HepG2 (cell line): ENCODE data around the gene GSC2. TPM values are rescaled to one million over a fixed set of nuclear protein-coding genes. Genes with fewer than 3 reads are reported as not detected.
A peak's percentile ranks its signal among the peaks of the same experiment; 100 is the strongest.

ENCODE experiments used
- ATAC-seq: fragments of 200-7000 bp; cut with Tn5 transposase; 3 replicates; pipeline ENCODE4 v1.9.1; 2020; ENCODE audit warnings: mild to moderate bottlenecking, moderate library complexity
- BruUV-seq: library from RNA; stranded (reverse); fragments of 400-500 nt; replicated peaks from 2 replicates; lab custom pipeline; 2021; lab: Mats Ljungman, UMichigan
- CTCF ChIA-PET: fragments of 300-600 bp; formaldehyde crosslinking; extraction: SDS; loops from one replicate; lab custom pipeline; 2021; ENCODE audit warnings: low total read pairs, inconsistent platforms, low intra/inter-chr PET ratio; lab: Yijun Ruan, JAX
- POLR2A ChIA-PET: fragments of 350-600 bp; sonication (Branson Sonifier 250); formaldehyde crosslinking; loops from one replicate; lab custom pipeline; 2020; ENCODE audit warnings: antibody characterized with exemption, inconsistent platforms; lab: Yijun Ruan, JAX
- DNase-seq: peaks from one replicate; pipeline ENCODE4 v3.0.0-alpha.2; 2015; ENCODE audit warnings: low spot score
- FAIRE-seq: peaks from 3 replicates; lab custom pipeline; 2011; peaks lifted over from hg19 to GRCh38; lab: Jason Lieb, UNC
- H2AFZ ChIP-seq: one replicate; pipeline ENCODE4 v1.6.1; 2011; ENCODE audit warnings: low read length, inconsistent platforms
- H3K27ac ChIP-seq: fragments of 300-600 bp; 3 replicates; pipeline ENCODE4 v1.8.0; 2011; ENCODE audit warnings: mixed run types, mild to moderate bottlenecking, mixed read lengths, low read length, inconsistent platforms; ENCODE audit not compliant: insufficient read depth; ENCODE audit errors: extremely low read length
- H3K27me3 ChIP-seq, 2 experiments: fragments of 200-600 bp in 1 of 2; 2 replicates in 1 of 2; 3 replicates in 1 of 2; pipeline versions ENCODE4 v1.6.0 to v1.8.0; 2011; ENCODE audit warnings: low read length in 2 of 2, mild to moderate bottlenecking in 2 of 2, moderate library complexity in 2 of 2, inconsistent platforms in 1 of 2; ENCODE audit not compliant: insufficient read depth in 2 of 2, control insufficient read depth in 1 of 2
- H3K36me3 ChIP-seq, 2 experiments: fragments of 200-600 bp in 1 of 2; replicated peaks in 1 of 2; 2 replicates in 1 of 2; 3 replicates in 1 of 2; pipeline versions ENCODE4 v1.5.1 to v1.8.0; 2011; ENCODE audit warnings: low read length in 2 of 2, inconsistent platforms in 1 of 2; ENCODE audit not compliant: insufficient read depth in 2 of 2, control insufficient read depth in 1 of 2
- H3K4me1 ChIP-seq: 2 replicates; pipeline ENCODE4 v1.5.1; 2012; ENCODE audit warnings: low read length, inconsistent platforms; ENCODE audit not compliant: insufficient read depth
- H3K4me2 ChIP-seq: 2 replicates; pipeline ENCODE4 v1.6.0; 2011; ENCODE audit warnings: low read depth, low read length, inconsistent platforms
- H3K4me3 ChIP-seq, 3 experiments: fragments of 200-600 bp in 1 of 3; sonication (generic), shearing (Covaris generic) in 1 of 3; replicated peaks in 1 of 3; 2 replicates each; pipeline ENCODE4 v1.5.1; 2011 to 2016; ENCODE audit warnings: low read length in 3 of 3, inconsistent platforms in 2 of 3, low read depth in 2 of 3, mild to moderate bottlenecking in 2 of 3, control low read depth in 1 of 3, mixed read lengths in 1 of 3; ENCODE audit not compliant: insufficient read depth in 1 of 3
- H3K79me2 ChIP-seq: one replicate; pipeline ENCODE4 v1.6.1; 2011; ENCODE audit warnings: low read length, inconsistent platforms; ENCODE audit not compliant: insufficient read depth
- H3K9ac ChIP-seq: 2 replicates; pipeline ENCODE4 v1.6.0; 2011; ENCODE audit warnings: mild to moderate bottlenecking, low read depth, low read length, inconsistent platforms; ENCODE audit not compliant: insufficient read depth
- H3K9me3 ChIP-seq: 2 replicates; pipeline ENCODE4 v1.5.1; 2012; ENCODE audit warnings: mild to moderate bottlenecking, low read length
- H4K20me1 ChIP-seq: 2 replicates; pipeline ENCODE4 v1.6.0; 2011; ENCODE audit warnings: inconsistent platforms, mild to moderate bottlenecking, low read length, moderate library complexity; ENCODE audit not compliant: insufficient read depth
- ATF7 ChIP-seq, 2 experiments: fragments of 450-650 bp in 1 of 2; sonication (generic) in 1 of 2; formaldehyde crosslinking in 1 of 2; IDR thresholded peaks; 2 replicates each; pipeline versions ENCODE4 v1.4.0 to v1.6.1; 2016 to 2020; ENCODE audit warnings: antibody characterized with exemption in 1 of 2, mild to moderate bottlenecking in 1 of 2, missing genetic modification reagents in 1 of 2
- BCL6 ChIP-seq: IDR thresholded peaks from 2 replicates; pipeline ENCODE4 v1.6.1; 2016; ENCODE audit warnings: missing genetic modification reagents, missing compliant biosample characterization
- CEBPB ChIP-seq: IDR thresholded peaks from 2 replicates; pipeline ENCODE4 v1.6.1; 2011; ENCODE audit warnings: low read depth, low read length, improper control_type of control experiment, borderline replicate concordance
- CEBPG ChIP-seq: IDR thresholded peaks from 2 replicates; pipeline ENCODE4 v1.6.1; 2016
- ELK4 ChIP-seq: sonication (generic); formaldehyde crosslinking; IDR thresholded peaks from 2 replicates; pipeline ENCODE4 v1.9.0; 2021; ENCODE audit warnings: missing genetic modification reagents, borderline replicate concordance
- FUBP1 ChIP-seq: sonication (generic); formaldehyde crosslinking; IDR thresholded peaks from 2 replicates; pipeline ENCODE4 v1.5.1; 2020; ENCODE audit warnings: missing genetic modification reagents, mild to moderate bottlenecking, borderline replicate concordance
- GZF1 ChIP-seq: sonication (generic); formaldehyde crosslinking; IDR thresholded peaks from 2 replicates; pipeline ENCODE4 v1.5.1; 2020; ENCODE audit warnings: mild to moderate bottlenecking, missing genetic modification reagents
- IKZF4 ChIP-seq: sonication (generic); formaldehyde crosslinking; IDR thresholded peaks from 2 replicates; pipeline ENCODE4 v1.5.1; 2020; ENCODE audit warnings: borderline replicate concordance, mild to moderate bottlenecking, low read depth, missing genetic modification reagents; ENCODE audit errors: not compliant biosample characterization
- PBX3 ChIP-seq: sonication (generic); formaldehyde crosslinking; IDR thresholded peaks from 2 replicates; pipeline ENCODE4 v1.8.1; 2023; ENCODE audit warnings: missing genetic modification reagents, inconsistent platforms, borderline replicate concordance
- SP1 ChIP-seq, 2 experiments: fragments of 450-650 bp in 1 of 2; sonication (generic) in 1 of 2; formaldehyde crosslinking in 1 of 2; IDR thresholded peaks; 2 replicates each; pipeline versions ENCODE4 v1.4.0 to v1.6.1; 2016 to 2020; ENCODE audit warnings: missing genetic modification reagents in 1 of 2
- TBX3 ChIP-seq: fragments of 450-650 bp; IDR thresholded peaks from 2 replicates; pipeline ENCODE4 v1.6.1; 2017; ENCODE audit warnings: antibody characterized with exemption, mild to moderate bottlenecking, inconsistent platforms, borderline replicate concordance
- TFDP2 ChIP-seq: sonication (generic); formaldehyde crosslinking; IDR thresholded peaks from 2 replicates; pipeline ENCODE4 v1.4.0; 2020; ENCODE audit warnings: missing genetic modification reagents
- ZFP36 ChIP-seq: fragments of 150-350 bp; IDR thresholded peaks from 2 replicates; pipeline ENCODE4 v1.6.1; 2018; ENCODE audit warnings: borderline replicate concordance, low read length, low read depth; ENCODE audit not compliant: partially characterized antibody
- ZNF431 ChIP-seq: sonication (generic); formaldehyde crosslinking; IDR thresholded peaks from 2 replicates; pipeline ENCODE4 v1.9.0; 2022; ENCODE audit warnings: missing genetic modification reagents, low read depth, mild to moderate bottlenecking, borderline replicate concordance
- ZNF740 ChIP-seq: sonication (generic); formaldehyde crosslinking; IDR thresholded peaks from 2 replicates; pipeline ENCODE4 v1.4.0; 2020; ENCODE audit warnings: missing genetic modification reagents
- WGBS: methylation state at CpG from one replicate; pipeline ENCODE4 v1.1.6; 2017; ENCODE audit warnings: low lambda C conversion rate; 5-methylcytosine and 5-hydroxymethylcytosine counted together
- in situ Hi-C: cut with HindIII; loops from 2 replicates; pipeline ENCODE4 v1.10.0; 2017; ENCODE audit warnings: low pct_unique_long_range_greater_than_20kb; ENCODE audit not compliant: extremely low pct_ligation_motif_present
- intact Hi-C: fragments of 100-400 bp; cut with micrococcal nuclease; formaldehyde crosslinking; loops from one replicate; pipeline ENCODE4 v1.10.0; 2022; ENCODE audit not compliant: unreplicated experiment
- polyA plus RNA-seq, 8 experiments: library from polyadenylated mRNA; depleted of rRNA in 3 of 8; stranded (reverse) in 7 of 8; unstranded in 1 of 8; fragments of >200 nt; fragmentation: Illumina TruSeq in 4 of 8; extraction: Trizol in 4 of 8; gene quantifications; 2 replicates each; pipeline versions ENCODE4 v1.2.1 to v1.2.3, GENCODE V29; 2011 to 2016; ENCODE audit warnings: low read depth in 4 of 8, missing spikeins in 1 of 8, mixed read lengths in 1 of 8; ENCODE audit not compliant: insufficient read depth in 1 of 8
- total RNA-seq, 5 experiments: library from RNA; depleted of rRNA; stranded (reverse); fragments of >200 nt; fragmentation: Illumina TruSeq; extraction: Trizol; gene quantifications; 2 replicates each; pipeline ENCODE4 v1.2.3, GENCODE V29; 2016; ENCODE audit warnings: low read depth in 1 of 5

Gene GSC2
- total and polyA plus RNA-seq, 2 of the 13 experiments (the other 11 are each of a cell fraction or from before 2014, with no cell fraction given) = not detected

GRCh38 chr22:19125474-19126308 is 24.4 kb downstream of the GSC2 start:
- 50% methylated on average over 17 of the region's 21 CpGs for WGBS
- ATAC-seq = no peak
- BruUV-seq = no TSS peak
- no peak overlapping the region for H2AFZ ChIP-seq
- intact Hi-C loops (no loop called here), in situ Hi-C loops (no loop called here)
- H3K4me3 ChIP-seq = peak overlapping the region in 1 of 3 experiments; percentile 44; a peak in 1 of 6 replicates
- H3K4me2 ChIP-seq = peak overlapping the region; percentile 62
- H4K20me1 ChIP-seq = peaks cover 10% of the 10 kb centered on the region; the same call in 1 of the 2 replicates
- H3K27me3 ChIP-seq = peaks cover 3 to 46% of the 10 kb centered on the region in 2 experiments; a peak in 4 of 5 replicates
- no peak for DNase-seq
- no peak overlapping the region for H3K9ac ChIP-seq
- no peaks in the 10 kb centered on the region for H3K36me3 ChIP-seq
- ChIA-PET CTCF (no interaction called here), POLR2A (interaction anchor here (0.6 kb wide), 1 partner anchor 32 kb away, joined by 3 read pairs; no protein-coding TSS in a partner anchor)
- no peak for FAIRE-seq
- H3K4me1 ChIP-seq = peaks cover 42% of the 10 kb centered on the region
- peaks cover 11% of the 10 kb centered on the region for H3K79me2 ChIP-seq
- H3K27ac ChIP-seq = no peak overlapping the region
- no peaks in the 10 kb centered on the region for H3K9me3 ChIP-seq
- TF ChIP-seq TBX3 = no peak
- TF ChIP-seq IKZF4 (CRISPR knock-in tag) = no peak
- no peak for TF ChIP-seq PBX3
- peak; percentile 82 for TF ChIP-seq CEBPB
- TF ChIP-seq SP1 (IDR thresholded peaks at IDR 0.05) = no peak
- no peak for TF ChIP-seq SP1 (CRISPR knock-in tag; IDR thresholded peaks at IDR 0.05)
- 0 out of 2 replicates have a peak, but pooled peaks have one; percentile 19 for TF ChIP-seq TFDP2
- no peak for TF ChIP-seq ATF7 (IDR thresholded peaks at IDR 0.05)
- TF ChIP-seq ATF7 (CRISPR knock-in tag; IDR thresholded peaks at IDR 0.05) = no peak
- TF ChIP-seq FUBP1 (CRISPR knock-in tag) = no peak
- no peak for TF ChIP-seq ZNF431 (CRISPR knock-in tag)
- TF ChIP-seq CEBPG (CRISPR knock-in tag) = peak; percentile 66
- TF ChIP-seq BCL6 (CRISPR knock-in tag) = peak; percentile 37; the same call in 1 of the 2 replicates
- TF ChIP-seq ZFP36 = no peak
- TF ChIP-seq GZF1 (CRISPR knock-in tag) = no peak
- TF ChIP-seq ZNF740 = no peak
- no peak for TF ChIP-seq ELK4
